ENCODE results near the gene GABRR1.

Gene GABRR1

DNA sequence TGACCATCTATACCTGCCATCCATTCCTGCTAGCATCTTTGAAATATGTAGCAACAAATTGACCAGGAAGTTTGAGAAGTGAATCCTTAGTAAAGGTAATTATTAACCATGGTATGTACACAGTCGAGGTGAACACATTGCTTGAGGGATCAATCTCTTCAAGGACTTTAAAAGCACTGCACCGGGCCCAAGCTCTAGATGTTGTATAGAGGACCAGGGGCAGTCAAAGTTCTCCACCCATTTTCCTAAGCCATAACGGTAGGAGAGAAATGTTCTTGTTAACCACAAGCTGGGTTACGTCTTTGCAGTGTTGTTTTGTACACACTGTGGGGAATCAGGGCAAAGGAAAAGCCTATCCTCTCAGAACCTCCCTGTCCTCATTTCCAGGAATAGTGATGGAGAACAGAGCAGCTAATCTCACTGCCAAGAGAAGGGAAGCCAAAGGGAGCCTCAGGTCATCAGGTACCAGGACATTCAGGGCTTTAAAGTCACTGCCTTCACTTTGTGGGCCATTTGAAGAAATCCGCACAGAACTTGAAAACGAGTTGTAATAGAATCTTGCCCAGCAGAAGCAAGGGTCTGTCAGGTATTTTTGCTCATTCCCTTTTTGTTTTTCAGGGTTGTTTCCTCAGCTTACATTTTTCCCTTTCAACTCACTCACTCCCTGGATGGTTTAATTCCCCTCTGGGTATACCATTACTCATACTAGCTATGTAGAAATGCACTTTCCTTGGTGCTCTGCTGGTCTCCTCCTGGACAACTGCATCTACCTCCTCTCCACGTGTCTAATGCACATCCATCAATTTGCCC, 76.6 kb downstream of the GABRR1 start:
- peak in 1 of 2 donors; percentile 47 for DNase-seq (ENCODE audit: low read depth in 2 of 2)
- TF ChIP-seq, protein P1, sequence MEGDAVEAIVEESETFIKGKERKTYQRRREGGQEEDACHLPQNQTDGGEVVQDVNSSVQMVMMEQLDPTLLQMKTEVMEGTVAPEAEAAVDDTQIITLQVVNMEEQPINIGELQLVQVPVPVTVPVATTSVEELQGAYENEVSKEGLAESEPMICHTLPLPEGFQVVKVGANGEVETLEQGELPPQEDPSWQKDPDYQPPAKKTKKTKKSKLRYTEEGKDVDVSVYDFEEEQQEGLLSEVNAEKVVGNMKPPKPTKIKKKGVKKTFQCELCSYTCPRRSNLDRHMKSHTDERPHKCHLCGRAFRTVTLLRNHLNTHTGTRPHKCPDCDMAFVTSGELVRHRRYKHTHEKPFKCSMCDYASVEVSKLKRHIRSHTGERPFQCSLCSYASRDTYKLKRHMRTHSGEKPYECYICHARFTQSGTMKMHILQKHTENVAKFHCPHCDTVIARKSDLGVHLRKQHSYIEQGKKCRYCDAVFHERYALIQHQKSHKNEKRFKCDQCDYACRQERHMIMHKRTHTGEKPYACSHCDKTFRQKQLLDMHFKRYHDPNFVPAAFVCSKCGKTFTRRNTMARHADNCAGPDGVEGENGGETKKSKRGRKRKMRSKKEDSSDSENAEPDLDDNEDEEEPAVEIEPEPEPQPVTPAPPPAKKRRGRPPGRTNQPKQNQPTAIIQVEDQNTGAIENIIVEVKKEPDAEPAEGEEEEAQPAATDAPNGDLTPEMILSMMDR (IDR thresholded peaks at IDR 0.05; ENCODE audit: low read depth, low read length), result no peak
- no peak overlapping the region for H3K4me3 ChIP-seq (replicated peaks in 1 of 2; ENCODE audit: low read depth in 2 of 2, low read length in 2 of 2)

- TF ChIP-seq, protein P1 (IDR thresholded peaks at IDR 0.05; ENCODE audit: low read depth, low read length), result no peak
- no peak overlapping the region for H3K4me3 ChIP-seq (replicated peaks in 1 of 2; ENCODE audit: low read depth in 2 of 2, low read length in 2 of 2)
- DNase-seq (ENCODE audit: low read depth in 2 of 2), result peak in 1 of 2 donors; percentile 13
These were observed 77.4 kb downstream of the GABRR1 start for GRCh38 chr6:89139509-89140346.

GRCh38 chr6:89138173-89138572, 79.0 kb downstream of the GABRR1 start:
- TF ChIP-seq, protein P1 (IDR thresholded peaks at IDR 0.05; ENCODE audit: low read depth, low read length), result no peak
- peak in 1 of 2 donors; percentile 5 for DNase-seq (ENCODE audit: low read depth in 2 of 2)
- H3K4me3 ChIP-seq (replicated peaks in 1 of 2; ENCODE audit: low read depth in 2 of 2, low read length in 2 of 2), result no peak overlapping the region

- H3K4me3 ChIP-seq (replicated peaks in 1 of 2; ENCODE audit: low read depth in 2 of 2, low read length in 2 of 2), result no peak overlapping the region
- TF ChIP-seq, protein P1 (IDR thresholded peaks at IDR 0.05; ENCODE audit: low read depth, low read length), result no peak
- no peak for DNase-seq (ENCODE audit: low read depth in 2 of 2)
These were observed 82.4 kb downstream of the GABRR1 start for GRCh38 chr6:89134723-89135122.

DNA sequence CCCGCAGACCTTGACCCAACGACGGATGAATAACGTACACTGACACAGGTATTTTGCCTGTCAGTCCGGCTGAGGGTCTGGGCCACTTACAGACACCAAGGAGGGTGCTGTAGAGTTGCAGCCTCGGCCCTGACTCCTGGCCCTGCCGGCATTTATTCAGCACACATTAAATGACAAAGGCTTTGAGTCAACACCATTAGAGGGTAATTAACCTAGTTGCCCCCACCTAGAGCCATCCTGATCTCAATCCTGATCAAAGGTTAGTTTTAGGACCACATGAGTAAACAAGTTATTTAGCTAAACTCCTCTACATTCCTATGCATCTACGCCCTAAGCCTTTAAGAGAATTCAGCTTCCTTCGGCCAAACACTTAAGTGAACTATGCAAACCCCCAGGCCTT, 83.2 kb downstream of the GABRR1 start:
- TF ChIP-seq, protein P1 (IDR thresholded peaks at IDR 0.05; ENCODE audit: low read depth, low read length), result no peak
- H3K4me3 ChIP-seq (replicated peaks in 1 of 2; ENCODE audit: low read depth in 2 of 2, low read length in 2 of 2), result no peak overlapping the region
- no peak for DNase-seq (ENCODE audit: low read depth in 2 of 2)

DNA sequence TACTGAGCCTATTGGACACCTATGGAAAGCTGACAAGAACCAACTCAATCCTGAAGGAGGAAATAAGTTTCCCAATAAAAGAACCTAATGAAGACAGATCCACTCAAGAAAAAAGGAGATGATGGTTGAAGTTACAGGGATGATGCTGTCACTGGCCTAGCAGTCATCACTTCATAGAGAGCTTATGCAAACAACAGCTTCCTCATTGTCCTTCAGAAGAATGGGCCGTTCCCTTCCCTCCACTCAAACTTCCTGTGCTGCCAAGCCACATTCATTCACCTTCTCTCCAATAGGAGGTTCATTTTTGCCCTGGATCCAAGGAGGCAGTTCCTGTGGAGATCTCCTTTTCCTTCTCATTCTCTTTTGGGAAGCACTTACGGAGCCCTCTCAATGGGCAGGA, 85.1 kb downstream of the GABRR1 start:
- TF ChIP-seq, protein P1 (IDR thresholded peaks at IDR 0.05; ENCODE audit: low read depth, low read length), result no peak
- no peak for DNase-seq (ENCODE audit: low read depth in 2 of 2)
- no peak overlapping the region for H3K4me3 ChIP-seq (replicated peaks in 1 of 2; ENCODE audit: low read depth in 2 of 2, low read length in 2 of 2)

All from cardiac fibroblast (primary cell).